Measurements from ENCODE around the gene MYL6.
A peak's percentile ranks its signal among the peaks of the same experiment; 100 is the strongest.
"Not testable (repeated sequence)": the region's sequence is repeated elsewhere in the genome, so short reads cannot be mapped to it uniquely, and the experiment has no call there.

MYL6 gene

DNA sequence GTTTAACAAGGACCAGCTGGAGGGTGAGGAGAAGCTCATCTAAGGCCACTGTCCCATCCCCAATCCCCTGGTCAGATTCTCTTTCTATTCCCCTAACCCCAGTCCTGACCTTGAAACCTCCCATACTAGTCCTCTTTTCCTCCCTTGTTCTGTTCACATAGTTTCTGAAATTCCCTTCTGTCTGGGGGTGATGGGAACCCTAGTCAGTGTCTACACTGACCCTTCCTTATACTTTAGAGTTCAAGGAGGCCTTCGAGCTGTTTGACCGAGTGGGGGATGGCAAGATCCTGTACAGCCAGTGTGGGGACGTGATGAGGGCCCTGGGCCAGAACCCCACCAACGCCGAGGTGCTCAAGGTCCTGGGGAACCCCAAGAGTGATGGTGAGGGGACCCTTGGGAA lies 3.3 kb upstream of the MYL6 start:
- no peak for DNase-seq (ENCODE audit: low spot score)
- ATAC-seq (ENCODE audit: low read depth), result no peak
- H3K9me3 ChIP-seq (ENCODE audit: severe bottlenecking), result no peaks in the 10 kb centered on the region
- H3K4me1 ChIP-seq (ENCODE audit: insufficient read depth, poor library complexity, severe bottlenecking), result peaks cover under 1% of the 10 kb centered on the region
- H3K27me3 ChIP-seq (ENCODE audit: insufficient read depth, poor library complexity, severe bottlenecking), result no peaks in the 10 kb centered on the region
- peaks cover 13% of the 10 kb centered on the region for H3K36me3 ChIP-seq (ENCODE audit: low read depth)
- H3K4me3 ChIP-seq (ENCODE audit: severe bottlenecking), result no peak overlapping the region
- TF ChIP-seq, protein P1, sequence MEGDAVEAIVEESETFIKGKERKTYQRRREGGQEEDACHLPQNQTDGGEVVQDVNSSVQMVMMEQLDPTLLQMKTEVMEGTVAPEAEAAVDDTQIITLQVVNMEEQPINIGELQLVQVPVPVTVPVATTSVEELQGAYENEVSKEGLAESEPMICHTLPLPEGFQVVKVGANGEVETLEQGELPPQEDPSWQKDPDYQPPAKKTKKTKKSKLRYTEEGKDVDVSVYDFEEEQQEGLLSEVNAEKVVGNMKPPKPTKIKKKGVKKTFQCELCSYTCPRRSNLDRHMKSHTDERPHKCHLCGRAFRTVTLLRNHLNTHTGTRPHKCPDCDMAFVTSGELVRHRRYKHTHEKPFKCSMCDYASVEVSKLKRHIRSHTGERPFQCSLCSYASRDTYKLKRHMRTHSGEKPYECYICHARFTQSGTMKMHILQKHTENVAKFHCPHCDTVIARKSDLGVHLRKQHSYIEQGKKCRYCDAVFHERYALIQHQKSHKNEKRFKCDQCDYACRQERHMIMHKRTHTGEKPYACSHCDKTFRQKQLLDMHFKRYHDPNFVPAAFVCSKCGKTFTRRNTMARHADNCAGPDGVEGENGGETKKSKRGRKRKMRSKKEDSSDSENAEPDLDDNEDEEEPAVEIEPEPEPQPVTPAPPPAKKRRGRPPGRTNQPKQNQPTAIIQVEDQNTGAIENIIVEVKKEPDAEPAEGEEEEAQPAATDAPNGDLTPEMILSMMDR (IDR thresholded peaks at IDR 0.05; ENCODE audit: poor library complexity, severe bottlenecking), result no peak
- no peak overlapping the region for H3K27ac ChIP-seq (ENCODE audit: poor library complexity, severe bottlenecking)

DNA sequence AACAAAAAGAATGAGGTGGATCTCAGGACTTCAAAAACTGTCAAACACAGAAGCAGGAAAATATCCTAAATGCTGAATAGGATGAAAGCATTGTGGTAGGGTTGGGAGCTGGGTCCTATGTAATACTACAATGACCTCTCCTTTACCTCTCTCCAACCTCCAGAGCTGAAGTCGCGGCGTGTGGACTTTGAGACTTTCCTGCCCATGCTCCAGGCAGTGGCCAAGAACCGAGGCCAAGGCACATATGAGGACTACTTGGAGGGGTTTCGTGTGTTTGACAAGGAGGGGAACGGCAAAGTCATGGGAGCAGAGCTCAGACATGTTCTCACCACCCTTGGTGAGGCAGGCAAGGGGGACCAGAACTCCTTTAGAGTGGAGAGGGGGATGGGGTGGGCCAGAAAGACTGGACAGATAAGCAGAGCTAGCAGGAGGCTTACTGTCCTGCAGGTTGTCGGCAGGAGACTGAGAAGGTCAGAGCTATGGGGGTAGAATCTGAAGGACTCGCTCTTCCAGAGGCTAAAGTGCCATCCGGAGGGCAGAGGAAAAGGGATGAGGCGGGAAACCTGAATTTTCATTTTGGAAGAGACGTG lies 2.8 kb upstream of the MYL6 start:
- DNase-seq (ENCODE audit: low spot score) (no peak), ATAC-seq (ENCODE audit: low read depth) (no peak)
- Histone ChIP-seq H3K9me3 (ENCODE audit: severe bottlenecking) (no peaks in the 10 kb centered on the region), H3K4me3 (ENCODE audit: severe bottlenecking) (no peak overlapping the region), H3K27ac (ENCODE audit: poor library complexity, severe bottlenecking) (no peak overlapping the region), H3K27me3 (ENCODE audit: insufficient read depth, poor library complexity, severe bottlenecking) (no peaks in the 10 kb centered on the region), H3K4me1 (ENCODE audit: insufficient read depth, poor library complexity, severe bottlenecking) (peaks cover 4% of the 10 kb centered on the region), H3K36me3 (ENCODE audit: low read depth) (peaks cover 18% of the 10 kb centered on the region)
- TF ChIP-seq, protein P1 (IDR thresholded peaks at IDR 0.05; ENCODE audit: poor library complexity, severe bottlenecking), result no peak

DNA sequence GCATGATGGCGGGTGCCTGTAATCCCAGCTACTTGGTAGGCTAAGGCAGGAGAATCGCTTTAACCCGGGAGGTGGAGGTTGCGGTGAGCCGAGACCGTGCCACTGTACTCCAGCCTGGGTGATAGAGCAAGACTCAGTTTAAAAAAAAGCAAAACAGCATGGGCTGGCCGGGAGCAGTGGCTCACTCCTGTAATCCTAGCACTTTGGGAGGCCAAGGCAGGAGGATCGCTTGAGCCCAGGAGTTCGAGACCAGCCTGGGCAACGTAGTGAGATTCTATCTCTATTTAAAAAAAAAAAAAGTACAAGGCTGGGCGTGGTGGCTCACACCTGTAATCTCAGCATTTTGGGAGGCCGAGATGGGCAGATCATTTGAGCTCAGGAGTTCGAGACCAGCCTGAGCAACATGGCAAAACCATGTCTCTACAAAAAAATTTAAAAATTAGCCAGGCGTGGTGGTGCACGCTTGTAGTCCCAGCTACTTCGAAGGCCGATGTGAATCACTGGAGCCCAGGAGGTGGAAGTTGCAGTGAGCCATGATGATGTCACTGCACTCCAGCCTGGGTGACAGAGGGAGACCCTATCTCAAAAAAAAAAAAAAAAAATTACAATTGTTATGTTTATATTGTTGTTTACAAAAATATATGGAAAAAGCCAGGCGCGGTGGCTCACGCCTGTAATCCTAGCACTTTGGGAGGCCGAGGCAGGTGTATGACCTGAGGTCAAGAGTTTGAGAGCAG lies 1.5 kb upstream of the MYL6 start:
- DNase-seq (ENCODE audit: low spot score); ATAC-seq (ENCODE audit: low read depth); H3K4me1 ChIP-seq (ENCODE audit: insufficient read depth, poor library complexity, severe bottlenecking); H3K27me3 ChIP-seq (ENCODE audit: insufficient read depth, poor library complexity, severe bottlenecking); H3K9me3 ChIP-seq (ENCODE audit: severe bottlenecking): not testable (repeated sequence)
- peaks cover 31% of the 10 kb centered on the region for H3K36me3 ChIP-seq (ENCODE audit: low read depth)
- H3K4me3 ChIP-seq (ENCODE audit: severe bottlenecking), result peak overlapping the region; percentile 83
- H3K27ac ChIP-seq (ENCODE audit: poor library complexity, severe bottlenecking), result peak overlapping the region; percentile 87

DNA sequence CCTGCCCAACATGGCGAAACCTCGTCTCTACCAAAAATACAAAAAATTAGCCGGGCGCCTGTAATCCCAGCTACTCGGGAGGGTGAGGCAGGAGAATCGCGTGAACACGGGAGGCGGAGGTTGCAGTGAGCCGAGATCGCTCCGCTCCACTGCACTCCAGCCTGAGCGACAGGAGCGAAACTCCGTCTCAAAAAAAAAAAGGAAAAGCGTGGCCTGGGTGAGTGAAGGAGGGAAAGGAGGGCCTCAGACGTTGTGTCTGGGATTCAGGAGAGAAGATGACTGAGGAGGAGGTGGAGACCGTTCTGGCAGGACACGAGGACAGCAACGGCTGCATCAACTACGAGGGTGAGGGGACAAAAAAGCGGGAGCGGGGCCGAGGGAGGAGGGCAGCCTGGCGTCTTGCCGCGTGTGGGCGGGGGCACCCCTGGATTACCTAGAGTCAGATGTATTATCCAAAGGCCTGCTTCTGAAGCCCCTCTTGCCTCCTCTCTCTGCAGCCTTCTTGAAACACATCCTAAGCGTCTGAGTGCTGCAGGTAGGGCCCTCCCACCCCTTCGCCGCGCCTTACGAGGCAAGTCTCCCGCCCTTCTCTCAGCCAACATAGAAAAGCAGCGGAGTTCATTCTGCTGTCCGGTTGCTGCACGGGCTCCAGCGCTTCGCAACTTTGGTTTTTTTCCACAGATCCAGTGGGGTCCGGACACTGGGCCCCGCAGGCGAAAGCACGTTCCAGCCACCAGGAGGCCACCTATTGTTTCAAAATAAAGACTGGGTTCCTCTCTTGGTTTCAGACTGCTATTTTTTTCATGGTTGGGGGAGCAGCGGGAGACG lies 744 bp upstream of the MYL6 start:
- H3K27ac ChIP-seq (ENCODE audit: poor library complexity, severe bottlenecking), result peak overlapping the region; percentile 87
- H3K9me3 ChIP-seq (ENCODE audit: severe bottlenecking), result no peaks in the 10 kb centered on the region
- TF ChIP-seq, protein P1 (IDR thresholded peaks at IDR 0.05; ENCODE audit: poor library complexity, severe bottlenecking), result peak; percentile 55
- H3K4me1 ChIP-seq (ENCODE audit: insufficient read depth, poor library complexity, severe bottlenecking), result peaks cover 4% of the 10 kb centered on the region
- DNase-seq (ENCODE audit: low spot score), result no peak
- no peaks in the 10 kb centered on the region for H3K27me3 ChIP-seq (ENCODE audit: insufficient read depth, poor library complexity, severe bottlenecking)
- peak; percentile 43 for ATAC-seq (ENCODE audit: low read depth)
- H3K4me3 ChIP-seq (ENCODE audit: severe bottlenecking), result peak overlapping the region; percentile 83
- H3K36me3 ChIP-seq (ENCODE audit: low read depth), result peaks cover 39% of the 10 kb centered on the region

DNA sequence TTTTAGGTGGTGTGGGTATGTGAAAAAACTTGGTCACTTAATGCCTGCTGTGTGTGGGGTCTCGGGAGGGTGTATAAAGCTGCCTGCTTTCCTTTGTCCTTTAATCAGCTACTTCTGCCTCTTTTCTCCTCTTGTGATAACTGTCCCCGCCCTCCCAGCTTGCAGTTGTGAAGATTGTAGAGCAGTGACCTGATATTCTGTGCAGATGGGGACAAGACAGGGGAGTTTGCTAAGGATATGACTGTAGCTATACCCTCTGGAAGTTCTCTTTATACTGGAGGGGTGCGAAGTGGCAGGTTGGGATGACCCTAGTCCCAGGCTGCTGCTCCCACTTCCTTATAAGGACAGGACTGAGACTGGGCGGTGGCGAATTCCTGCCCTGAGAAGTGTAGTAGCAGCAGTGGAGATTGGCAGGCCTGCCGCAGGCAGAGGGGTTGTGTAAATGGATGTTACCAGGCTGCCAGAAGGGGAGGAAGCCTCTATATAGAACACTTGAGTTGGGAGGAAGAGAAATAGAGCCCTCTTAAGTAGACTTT lies 835 bp downstream of the MYL6 start:
- peak overlapping the region; percentile 83 for H3K4me3 ChIP-seq (ENCODE audit: severe bottlenecking)
- H3K27ac ChIP-seq (ENCODE audit: poor library complexity, severe bottlenecking), result peak overlapping the region; percentile 87
- ATAC-seq (ENCODE audit: low read depth) (peak; percentile 59), DNase-seq (ENCODE audit: low spot score) (peak; percentile 83)
- H3K9me3 ChIP-seq (ENCODE audit: severe bottlenecking), result no peaks in the 10 kb centered on the region
- no peaks in the 10 kb centered on the region for H3K27me3 ChIP-seq (ENCODE audit: insufficient read depth, poor library complexity, severe bottlenecking)
- H3K4me1 ChIP-seq (ENCODE audit: insufficient read depth, poor library complexity, severe bottlenecking), result peaks cover 4% of the 10 kb centered on the region
- TF ChIP-seq, protein P1 (IDR thresholded peaks at IDR 0.05; ENCODE audit: poor library complexity, severe bottlenecking), result no peak
- peaks cover 55% of the 10 kb centered on the region for H3K36me3 ChIP-seq (ENCODE audit: low read depth)

All from RWPE2 (cell line).